ENCODE measurements around the gene DTX3. TPM values are rescaled to one million over a fixed set of nuclear protein-coding genes. Genes with fewer than 3 reads are reported as not detected.

DTX3 gene
- total and polyA plus RNA-seq, 2 of the 13 experiments (the other 11 are each of a cell fraction or from before 2014, with no cell fraction given), result 9.0 to 27.2 TPM

- peak; percentile 43 for TF ChIP-seq ZNF407 (CRISPR knock-in tag; IDR thresholded peaks at IDR 0.05; ENCODE audit: not compliant biosample characterization)
- TF ChIP-seq ZSCAN21 (CRISPR knock-in tag; IDR thresholded peaks at IDR 0.05; ENCODE audit: borderline replicate concordance), result peak; percentile 71; the same call in 1 of the 2 replicates
- TF ChIP-seq FOXO1 (CRISPR knock-in tag; IDR thresholded peaks at IDR 0.05), result no peak
- TF ChIP-seq ZMAT3 (CRISPR knock-in tag; conservative IDR thresholded peaks at IDR 0.05), result peak; percentile 38; the same call in 1 of the 2 replicates
- TF ChIP-seq PAWR (CRISPR knock-in tag; IDR thresholded peaks at IDR 0.05; ENCODE audit: borderline replicate concordance), result no peak; the same call in 1 of the 2 replicates
- 0 out of 2 replicates have a peak, but pooled peaks have one; percentile 47 for TF ChIP-seq IRF9 (CRISPR knock-in tag; IDR thresholded peaks at IDR 0.05; ENCODE audit: borderline replicate concordance)
- TF ChIP-seq ZNF446 (CRISPR knock-in tag; IDR thresholded peaks at IDR 0.05), result peak; percentile 80; the same call in 1 of the 2 replicates
- TF ChIP-seq NR2F2 (IDR thresholded peaks at IDR 0.05; ENCODE audit: borderline replicate concordance, low read depth), result no peak
- TF ChIP-seq NONO (IDR thresholded peaks at IDR 0.05), result no peak
- peak; percentile 58; the same call in 1 of the 2 replicates for TF ChIP-seq NONO (CRISPR knock-in tag; conservative IDR thresholded peaks at IDR 0.05)
- TF ChIP-seq THAP9 (CRISPR knock-in tag; IDR thresholded peaks at IDR 0.05; ENCODE audit: borderline replicate concordance), result peak; percentile 27; the same call in 1 of the 2 replicates
- no peak for TF ChIP-seq MATR3 (CRISPR knock-in tag; IDR thresholded peaks at IDR 0.05)
- 0 out of 2 replicates have a peak, but pooled peaks have one; percentile 28 for TF ChIP-seq SATB2 (CRISPR knock-in tag; IDR thresholded peaks at IDR 0.05)
These were observed 28.6 kb downstream of the DTX3 start, which contains the start of gene B4GALNT1 (continued) for GRCh38 chr12:57632958-57633840.

Measured in HepG2 (cell line).